CD4-positive, alpha-beta T cell treated with Interferon gamma for 1 hour (primary cell): Measurements from ENCODE around the gene TCAIM.

Source experiments
- DNase-seq: peaks from one replicate; pipeline ENCODE4 v3.0.0-alpha.2; 2020

Gene TCAIM, protein sequence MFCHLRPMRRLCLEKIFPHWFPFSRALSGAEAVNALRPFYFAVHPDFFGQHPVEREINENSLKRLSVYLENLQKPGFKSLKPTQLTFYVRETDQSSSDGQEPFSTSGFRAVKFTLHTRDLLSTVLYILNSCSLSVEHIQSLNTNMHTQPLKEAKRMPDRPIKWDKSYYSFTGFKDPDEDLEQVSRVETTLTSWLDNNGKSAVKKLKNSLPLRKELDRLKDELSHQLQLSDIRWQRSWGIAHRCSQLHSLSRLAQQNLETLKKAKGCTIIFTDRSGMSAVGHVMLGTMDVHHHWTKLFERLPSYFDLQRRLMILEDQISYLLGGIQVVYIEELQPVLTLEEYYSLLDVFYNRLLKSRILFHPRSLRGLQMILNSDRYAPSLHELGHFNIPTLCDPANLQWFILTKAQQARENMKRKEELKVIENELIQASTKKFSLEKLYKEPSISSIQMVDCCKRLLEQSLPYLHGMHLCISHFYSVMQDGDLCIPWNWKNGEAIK

DNA sequence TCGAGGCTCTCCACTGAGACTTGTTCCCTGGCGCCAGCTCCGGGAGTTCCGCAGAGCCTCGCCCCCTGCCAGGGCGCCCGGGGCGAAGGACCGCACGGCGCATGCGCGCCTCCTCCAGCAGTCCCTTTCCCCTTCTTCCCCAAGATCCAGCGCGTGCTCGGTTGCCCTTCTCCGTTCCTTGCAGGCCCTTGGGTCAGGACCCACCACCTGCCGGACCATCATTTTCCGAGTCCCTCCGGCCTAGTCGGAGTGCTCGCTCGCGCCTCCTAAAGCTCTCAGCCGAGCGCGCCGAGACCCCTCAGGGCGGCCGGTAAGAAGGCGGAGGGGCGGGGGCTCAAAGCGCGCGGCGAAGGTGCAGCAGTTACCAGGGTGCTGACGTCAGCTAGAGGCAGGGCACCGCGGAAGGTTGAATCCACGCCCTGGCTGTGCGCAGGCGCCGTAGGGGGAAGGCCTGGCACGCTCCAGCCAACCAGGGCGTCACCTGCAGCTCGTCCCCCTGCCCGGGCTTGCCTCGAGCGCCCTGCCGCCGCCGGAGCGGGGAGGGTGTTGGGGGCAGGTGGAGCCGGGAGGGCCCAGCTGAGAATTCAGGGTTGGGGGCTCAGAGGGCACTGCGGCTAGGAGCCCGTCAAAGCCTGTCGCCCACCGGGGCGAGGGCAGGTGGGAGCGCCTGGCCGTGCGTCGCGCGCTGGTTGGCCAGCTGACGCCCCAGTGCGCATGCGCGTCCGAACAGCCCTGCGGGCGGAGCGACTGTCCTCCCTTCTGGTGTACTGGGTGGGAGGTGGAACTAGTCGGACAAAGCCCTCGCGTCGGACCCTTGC is at the start of gene TCAIM:
Gene TCAIM, plus strand, starts transcription at position 757 of the 818 bp plus-strand sequence. CDS start 16,017 bp downstream, outside the sequence.
- peak; percentile 99 for DNase-seq

DNA sequence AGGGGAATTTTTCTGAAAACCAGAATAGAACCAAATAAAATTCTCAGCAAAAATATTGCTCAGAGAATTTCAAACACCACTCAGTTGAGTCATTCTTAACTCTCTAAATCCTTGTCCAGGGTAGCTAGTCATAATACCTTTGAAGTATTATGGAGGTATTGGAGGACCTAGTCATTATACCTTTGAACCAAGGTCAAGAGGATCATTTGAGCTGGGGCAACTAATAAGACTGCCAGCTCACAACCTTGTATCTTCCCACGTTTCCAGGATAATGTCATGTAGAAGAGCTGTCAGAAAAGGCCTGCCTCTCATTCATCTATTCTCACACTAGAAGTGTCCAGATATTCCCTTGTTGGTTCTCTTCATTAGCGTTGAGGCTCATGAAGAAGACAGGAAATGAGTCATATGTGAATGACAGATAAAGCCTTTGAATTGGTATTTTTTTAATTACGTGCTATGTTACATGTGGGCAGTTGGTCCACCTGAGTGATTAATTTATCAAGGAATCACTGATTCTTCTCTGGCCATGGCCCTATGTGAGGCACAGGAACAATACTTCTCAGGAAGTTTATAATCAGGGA is 48.6 kb upstream of the TCAIM start:
- no peak for DNase-seq

DNA sequence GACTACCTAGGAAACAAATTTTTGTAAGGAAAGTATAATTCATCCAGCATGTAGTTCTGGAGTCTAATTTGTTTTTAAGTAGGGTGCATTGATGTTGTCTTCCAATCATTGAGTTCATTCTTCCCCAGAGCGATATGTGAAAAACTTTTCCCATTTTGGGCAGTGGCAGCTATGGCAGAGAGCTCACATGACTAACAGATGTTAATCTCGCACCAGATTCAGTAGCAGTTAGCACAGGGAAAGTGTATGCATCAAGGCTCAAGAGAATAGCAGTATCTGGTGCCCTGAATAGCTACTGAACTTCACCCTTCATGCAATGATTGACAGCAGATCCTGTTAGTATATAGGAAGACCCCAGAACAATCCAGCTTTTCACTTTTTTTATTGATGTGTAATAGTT is 46.3 kb upstream of the TCAIM start:
- no peak for DNase-seq

DNA sequence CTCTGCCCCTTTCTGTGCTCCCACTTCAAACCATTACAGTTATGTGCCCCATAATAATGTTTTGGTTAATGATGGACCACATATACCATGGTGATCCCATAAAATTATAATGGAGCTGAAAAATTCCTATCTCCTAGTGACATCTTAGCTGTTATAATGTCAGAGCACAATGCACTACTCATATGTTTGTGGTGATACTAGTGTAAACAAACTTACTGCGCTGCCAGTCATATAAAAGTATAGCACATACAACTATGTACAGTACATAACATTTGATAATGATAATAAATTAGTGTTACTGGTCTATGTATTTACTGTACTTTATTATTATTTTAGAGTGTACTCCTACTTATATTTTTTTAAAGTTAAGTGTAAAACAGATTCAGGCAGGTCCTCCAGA is 45.6 kb upstream of the TCAIM start:
- no peak for DNase-seq

DNA sequence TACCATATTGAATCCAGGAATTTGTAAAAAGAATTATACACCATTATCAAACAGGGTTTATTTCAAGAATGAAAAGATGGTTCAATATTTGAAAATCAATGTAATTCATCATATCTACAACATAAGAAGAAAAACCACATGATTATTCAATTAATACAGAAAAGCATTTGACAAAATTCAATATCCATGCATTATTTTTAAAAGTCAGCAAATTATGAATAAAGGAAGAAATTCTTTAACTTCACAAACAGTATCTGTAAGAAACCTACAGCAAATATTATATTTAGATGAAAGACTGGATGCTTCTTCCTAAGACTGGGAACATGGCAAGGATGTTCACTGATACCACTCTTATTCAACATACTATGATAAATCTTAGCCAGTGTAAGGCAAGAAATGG is 41.3 kb upstream of the TCAIM start:
- no peak for DNase-seq

DNA sequence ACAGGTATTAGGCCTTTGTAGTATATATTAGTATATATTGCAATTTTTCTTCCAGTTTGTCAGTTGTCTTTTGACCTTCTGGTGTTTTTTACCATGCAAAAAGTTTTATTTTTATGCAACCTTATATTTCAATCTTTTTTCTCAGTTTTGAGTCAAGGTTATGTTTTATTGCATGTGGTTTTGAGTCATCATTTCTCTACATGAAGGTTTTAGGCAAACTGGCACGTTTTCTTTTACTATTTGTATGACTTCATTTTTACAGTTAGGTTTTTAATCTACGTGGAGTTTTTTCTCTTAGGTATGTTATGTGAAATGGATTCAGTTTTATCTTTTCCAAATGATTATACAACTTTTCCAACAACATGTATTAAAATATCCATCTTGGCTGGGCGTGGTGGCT is 36.8 kb upstream of the TCAIM start:
- DNase-seq: no peak

DNA sequence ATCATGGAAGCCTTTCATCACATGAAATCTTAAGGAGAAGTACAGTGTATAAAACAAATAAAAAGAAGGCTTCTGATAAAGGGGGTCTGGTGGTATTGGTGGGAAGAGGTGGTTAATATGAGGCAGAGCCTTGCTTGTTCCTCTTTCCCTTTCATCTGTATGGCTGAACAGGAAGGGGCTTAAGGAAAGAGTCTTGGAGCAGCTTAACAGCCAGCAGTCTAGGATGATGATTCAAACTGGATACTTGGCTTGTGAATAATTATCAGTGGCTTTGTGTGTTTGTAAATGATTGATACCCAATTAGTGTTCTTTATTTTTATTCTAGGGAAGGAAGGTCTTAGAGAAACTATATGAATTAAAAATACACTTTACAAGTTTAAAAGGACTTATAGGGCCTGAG is 29.1 kb upstream of the TCAIM start:
- DNase-seq: no peak

DNA sequence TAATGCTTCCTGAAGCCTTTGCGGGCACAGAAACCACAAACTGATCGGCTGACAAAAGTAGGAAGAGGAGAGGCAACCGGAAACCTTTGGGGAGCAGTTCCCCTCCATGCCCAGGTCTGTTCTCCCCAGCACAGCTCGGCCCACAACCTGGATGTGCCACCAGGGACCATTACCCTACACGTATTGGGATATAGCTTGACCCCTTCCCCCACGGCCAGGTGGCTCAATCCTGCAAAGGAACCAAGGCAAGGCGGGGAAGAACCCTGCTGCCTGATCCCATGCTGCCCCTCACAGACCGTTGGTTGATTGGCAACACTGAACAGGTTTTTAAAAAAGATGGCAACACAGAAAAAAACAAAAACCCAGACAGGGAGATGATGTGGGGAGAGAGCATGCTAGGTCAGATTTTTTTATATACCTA is 19.7 kb upstream of the TCAIM start:
- no peak for DNase-seq

DNA sequence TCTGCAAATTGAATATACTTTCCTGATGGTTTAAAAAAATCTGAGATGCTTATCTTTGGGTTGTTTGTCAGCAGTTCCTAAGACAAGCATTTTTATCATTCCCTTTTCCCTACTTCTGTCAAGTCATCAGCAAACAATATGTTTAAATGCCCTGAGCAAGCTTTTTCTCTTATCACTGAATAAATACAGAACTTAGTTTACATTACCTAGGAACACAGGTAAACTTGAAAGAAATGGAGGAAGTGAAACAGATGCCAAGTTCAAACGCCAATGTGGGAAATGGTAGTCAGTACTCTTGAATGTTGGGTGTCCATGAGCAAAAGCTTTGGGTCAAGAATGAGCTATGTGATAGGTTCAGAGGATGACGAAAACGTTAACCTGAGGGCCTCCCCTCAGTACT is 17.2 kb upstream of the TCAIM start:
- no peak for DNase-seq

DNA sequence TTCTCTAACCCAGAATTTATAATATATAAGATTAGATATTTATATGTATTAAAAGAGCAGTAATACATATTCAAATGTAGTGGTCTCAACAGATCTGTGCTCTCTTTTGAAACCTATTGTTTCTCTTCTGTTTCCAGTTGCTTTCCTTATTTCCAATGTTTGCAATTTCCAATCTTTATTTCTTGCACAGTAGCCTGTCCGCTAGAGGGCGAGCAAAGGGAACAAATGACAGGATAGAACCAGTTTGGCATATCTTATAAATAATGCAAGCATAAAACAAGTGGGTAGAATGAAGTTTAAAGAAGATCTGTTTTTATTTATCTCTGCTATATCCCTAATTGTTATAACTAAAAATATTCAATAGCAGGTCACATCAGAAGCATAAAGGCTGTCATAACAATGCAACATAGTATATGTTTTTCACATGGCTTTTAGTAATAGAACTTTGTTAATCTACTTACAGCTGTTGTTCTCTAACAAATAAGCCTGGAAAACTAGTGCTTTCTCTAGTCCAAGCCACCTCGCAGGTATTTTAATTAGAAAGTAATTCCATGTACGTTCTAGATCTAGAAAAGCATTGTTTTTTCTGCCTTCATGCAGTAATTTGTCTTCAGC is 15.1 kb upstream of the TCAIM start:
- peak; percentile 20 for DNase-seq

DNA sequence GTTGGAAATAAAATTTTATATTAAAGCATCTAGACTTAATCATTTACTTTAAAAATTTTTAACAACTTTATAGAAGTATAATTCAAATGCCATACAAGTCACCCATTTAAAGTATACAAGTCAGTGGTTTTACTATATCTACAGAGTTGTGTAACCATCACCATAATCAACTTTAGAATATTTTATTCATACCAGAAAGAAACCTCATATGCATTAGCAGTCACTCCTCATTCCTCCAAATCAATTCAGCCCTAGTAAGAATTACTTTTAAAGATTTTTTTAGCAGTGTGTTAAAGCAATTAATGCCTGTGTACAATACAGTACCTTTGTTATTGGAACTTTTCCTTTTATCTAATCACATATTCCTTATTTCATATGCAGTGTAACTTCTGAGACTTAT is 14.0 kb upstream of the TCAIM start:
- DNase-seq: no peak

DNA sequence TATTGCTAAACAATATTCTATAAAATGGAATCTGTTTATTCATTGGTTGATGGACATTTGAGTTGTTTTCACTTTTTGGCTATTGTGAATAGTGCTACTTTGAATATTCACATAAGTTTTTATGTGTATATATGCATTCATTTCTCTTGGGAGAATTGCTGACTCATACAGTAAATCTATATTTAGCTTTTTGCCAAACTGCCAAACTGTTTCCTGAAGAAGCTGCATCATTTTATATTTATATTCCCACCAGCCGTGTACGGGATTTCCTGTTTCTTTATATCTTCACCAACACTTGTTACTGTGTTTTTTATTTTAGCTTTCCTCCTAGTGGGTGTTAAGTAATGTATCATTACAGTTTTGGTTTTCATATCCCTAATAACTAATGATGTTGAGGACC is 12.5 kb upstream of the TCAIM start:
- no peak for DNase-seq

DNA sequence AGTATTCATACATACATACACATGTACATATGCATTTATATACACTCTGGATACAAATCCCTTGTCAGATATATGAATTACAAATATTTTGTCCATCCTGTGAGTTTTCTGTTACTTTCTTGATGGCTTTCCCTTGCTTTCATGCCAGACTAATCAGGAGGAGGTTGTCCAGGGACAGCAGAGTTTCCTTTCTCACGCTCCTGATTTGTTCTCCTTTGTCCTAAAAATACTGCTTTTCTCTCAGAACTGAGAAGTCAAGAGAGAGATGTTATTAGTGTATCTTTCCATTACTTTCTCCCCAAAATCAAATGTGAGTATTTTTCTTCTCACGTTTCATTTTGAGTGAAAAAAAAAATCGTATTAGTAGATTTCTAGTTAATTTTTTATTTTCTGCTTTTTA is 12.1 kb upstream of the TCAIM start:
- no peak for DNase-seq

DNA sequence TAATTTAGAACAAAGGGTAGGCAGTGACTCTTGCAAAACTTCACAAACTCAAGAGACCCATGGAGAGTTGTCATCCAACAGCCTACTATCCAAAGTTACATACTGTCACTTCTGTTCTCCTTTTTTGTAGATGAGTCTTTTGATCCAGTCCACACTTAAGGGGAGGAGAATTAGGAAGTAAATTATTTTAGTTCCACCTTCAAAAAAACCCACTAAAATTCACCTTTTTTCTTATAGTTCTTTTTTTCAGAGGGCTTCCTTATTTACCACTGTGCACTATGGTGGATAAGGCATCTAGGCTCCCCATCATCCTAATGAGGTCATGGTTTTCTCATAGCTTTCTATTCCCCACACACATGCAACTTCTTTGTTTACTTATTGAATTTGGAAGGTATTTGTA is 8.6 kb upstream of the TCAIM start:
- no peak for DNase-seq

DNA sequence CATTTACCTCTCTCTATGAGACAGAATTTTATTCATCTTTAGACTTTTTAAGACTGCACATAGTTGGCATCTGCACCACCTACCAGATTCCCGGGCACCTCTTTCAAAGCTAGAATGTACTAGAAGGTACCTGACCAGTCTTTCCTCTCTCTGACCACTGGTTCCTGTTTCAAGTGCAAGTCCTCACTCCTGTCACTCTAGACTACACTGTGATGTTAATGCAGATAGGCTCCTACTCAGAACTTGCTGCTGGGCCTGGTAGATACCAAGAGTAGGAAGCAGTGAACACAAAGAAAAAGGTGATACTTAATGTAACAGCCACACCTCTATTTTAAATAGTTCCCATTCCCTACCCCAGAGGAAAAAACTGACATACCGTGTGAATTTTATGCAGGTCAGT is 8.1 kb upstream of the TCAIM start:
- no peak for DNase-seq

DNA sequence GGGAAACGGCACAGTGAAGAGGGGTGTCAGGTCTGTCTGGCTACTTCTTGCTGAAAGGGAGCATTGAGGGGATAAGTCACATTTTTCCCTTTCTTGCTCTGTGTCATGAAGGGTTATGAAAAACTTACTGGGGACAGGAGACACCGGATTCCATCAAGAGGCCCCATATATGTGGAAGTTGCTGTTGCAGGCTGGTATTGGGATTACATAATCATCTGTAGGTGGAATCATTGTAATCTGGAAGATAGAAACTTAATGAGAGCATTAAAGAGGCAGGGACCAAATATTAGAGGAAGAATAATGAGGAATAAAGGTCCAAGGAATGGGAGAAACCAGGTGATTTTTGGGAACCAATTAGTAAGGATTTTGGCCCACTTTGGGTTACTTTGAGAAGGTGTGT is 4.2 kb upstream of the TCAIM start:
- no peak for DNase-seq

DNA sequence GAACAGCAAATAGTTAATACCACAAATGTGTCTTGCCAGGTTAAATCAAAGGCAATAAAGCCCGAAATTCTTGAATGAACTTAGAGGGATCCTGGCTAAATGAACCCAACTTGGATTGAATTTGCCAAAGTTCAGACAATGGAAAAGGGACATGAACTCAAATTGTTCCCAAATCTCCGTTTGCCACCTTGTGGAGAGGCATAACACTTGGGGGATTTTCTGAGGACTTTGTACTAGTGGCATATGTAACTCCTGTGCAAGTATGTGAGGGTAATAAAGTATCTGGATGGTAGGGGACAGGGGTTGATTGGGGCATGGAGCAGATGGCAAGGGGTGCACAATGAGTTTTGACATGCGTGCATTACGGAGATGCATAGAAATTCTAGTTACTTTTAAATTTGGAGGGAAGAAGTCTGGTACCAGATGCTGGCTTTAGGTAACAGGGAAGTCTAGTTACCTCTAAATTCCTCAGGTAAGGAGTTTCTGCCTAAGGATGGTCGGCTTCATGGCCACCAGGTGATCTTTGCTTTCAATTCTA is 1.2 kb upstream of the TCAIM start:
- no peak for DNase-seq

DNA sequence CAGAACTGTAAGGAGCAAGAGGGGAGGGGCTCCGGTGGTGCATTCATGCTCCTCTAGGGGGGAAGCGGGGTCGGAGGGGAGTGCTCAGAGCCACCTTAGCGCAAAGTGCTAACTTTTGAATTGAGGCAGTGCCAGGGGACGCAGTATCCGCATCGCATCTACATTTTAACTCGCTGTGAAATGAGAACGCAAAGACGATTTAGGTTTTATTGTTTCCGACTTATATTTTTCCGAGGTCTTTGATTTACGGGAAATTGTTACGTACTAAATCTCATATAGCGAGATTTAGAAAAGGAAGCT is 212 bp downstream of the TCAIM start:
- DNase-seq: no peak

DNA sequence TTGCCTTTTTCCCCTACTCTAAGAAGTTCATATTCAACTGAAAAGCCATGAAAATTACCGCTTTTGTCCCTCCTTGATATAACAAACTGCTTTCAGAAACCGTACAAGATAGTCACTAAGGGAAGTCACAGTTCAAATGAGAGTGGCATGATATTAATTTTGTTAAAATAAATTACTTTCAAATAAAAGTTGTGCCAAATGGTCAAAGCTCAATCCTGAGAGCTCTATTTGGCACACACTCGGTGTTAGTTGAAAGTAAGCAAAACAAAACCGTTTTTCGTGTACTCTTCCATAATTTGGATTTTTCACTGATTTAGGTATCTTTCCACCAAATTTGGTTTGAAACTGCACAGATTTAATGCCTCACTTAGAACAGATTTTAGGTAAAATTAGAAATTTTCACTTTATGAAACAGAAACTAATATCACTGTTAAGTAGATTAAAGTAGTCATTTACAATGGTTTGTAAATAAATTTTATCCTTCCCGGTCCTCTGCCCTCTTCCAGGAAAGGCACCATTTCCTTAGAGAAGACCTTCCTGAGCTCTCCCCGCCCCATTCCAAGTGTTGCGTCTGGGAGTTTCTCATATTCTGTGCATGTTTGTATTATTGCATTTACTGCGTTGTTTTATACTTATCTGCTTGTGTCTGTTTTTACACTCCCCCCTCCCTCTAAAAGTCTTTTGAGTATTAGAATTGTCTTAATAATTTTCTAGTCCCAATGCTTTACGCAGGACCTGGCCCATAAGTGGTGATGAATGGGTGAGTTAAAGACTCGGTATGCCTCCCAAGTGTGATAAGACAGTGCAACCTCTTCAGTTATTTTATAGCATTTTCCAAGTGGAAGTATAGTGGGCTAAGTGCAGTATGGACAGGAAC is 853 bp downstream of the TCAIM start:
- no peak for DNase-seq

DNA sequence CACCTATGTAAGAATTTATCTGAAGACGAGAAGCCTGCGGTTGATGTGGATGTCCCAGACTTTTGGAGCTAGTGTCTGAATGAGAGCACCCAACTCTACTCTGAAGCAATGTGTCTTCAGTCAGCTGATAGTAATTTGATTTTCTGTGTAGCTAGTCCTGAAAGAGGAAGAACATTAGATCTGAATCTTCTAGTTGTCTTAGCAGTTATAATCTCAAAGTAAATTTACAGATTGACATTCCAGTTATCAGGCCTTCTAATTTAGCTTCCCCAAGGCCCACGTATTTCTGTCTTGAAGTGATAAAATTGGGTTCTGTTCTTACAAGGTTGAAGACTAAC is 1.5 kb downstream of the TCAIM start:
- no peak for DNase-seq

DNA sequence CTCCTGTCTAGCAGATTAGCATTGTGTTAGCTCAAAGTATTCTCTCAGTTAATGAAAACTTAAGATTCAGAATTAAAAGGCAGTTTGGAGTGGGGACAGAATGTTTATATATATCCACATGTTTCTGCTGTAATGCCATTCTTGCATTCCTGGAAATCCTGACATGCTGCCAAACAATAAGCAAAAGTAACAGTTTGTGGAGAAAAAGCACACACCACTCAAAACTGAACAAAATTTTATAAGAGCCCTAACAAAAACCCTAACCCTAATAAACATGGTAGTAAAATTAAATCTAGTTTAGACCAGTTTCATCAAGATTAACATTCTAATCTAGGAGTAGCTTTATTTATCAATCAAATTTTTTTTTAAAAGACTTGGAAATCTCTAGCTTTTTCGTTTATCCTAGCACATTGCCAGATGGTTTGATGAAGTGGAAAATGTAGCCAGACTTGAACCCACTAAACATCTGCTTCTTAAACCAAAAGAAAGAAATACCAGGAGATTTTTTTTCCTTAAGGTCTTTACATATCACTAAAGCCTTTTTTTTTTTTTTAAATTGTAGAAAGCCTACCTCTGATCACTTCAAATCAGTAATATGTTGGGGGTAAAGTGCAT is 3.7 kb downstream of the TCAIM start:
- DNase-seq: no peak

DNA sequence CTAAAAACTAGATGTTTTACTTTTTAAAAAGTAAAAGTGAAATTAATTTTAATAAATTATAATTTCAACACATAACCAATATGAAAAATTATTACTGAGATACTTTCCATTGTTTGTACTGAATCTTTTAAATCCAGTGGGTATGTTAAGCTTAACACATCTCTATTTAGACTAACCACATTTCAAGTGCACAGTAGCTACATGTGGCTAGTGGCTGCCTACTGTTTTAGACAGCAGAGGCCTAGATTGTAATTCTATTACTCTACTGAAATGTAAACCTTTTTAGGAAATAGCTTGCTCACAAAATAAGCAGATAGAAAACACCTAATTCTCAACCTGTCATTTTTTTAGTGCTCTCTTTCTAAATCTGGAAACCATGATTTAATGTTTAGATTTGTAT is 4.9 kb downstream of the TCAIM start:
- no peak for DNase-seq
